HEK293 (cell line): ENCODE measurements around the gene BICRA.
A peak's percentile ranks its signal among the peaks of the same experiment; 100 is the strongest.

Experiments used
- ELK4 ChIP-seq: IDR thresholded peaks from 2 replicates; pipeline ENCODE4 v1.6.1; 2011; ENCODE audit warnings: mild to moderate bottlenecking, low read depth, low read length, borderline replicate concordance
- FEZF1 ChIP-seq: fragments of 450-650 bp; formaldehyde crosslinking; IDR thresholded peaks from 2 replicates; pipeline ENCODE4 v1.5.1; 2016; ENCODE audit warnings: missing biosample characterization, missing genetic modification characterization
- HOXC10 ChIP-seq: sonication (generic); formaldehyde crosslinking; IDR thresholded peaks from 2 replicates; pipeline ENCODE4 v1.8.1; 2023; ENCODE audit warnings: mild to moderate bottlenecking, missing genetic modification reagents
- IKZF3 ChIP-seq: fragments of 450-650 bp; IDR thresholded peaks from 2 replicates; pipeline ENCODE4 v1.5.0; 2018; ENCODE audit warnings: missing biosample characterization, mild to moderate bottlenecking, missing genetic modification characterization, moderate library complexity
- PRDM6 ChIP-seq: fragments of 450-650 bp; formaldehyde crosslinking; IDR thresholded peaks from 2 replicates; pipeline ENCODE4 v1.5.1; 2017; ENCODE audit warnings: missing biosample characterization, missing genetic modification characterization
- REPIN1 ChIP-seq: fragments of 450-650 bp; formaldehyde crosslinking; IDR thresholded peaks from 2 replicates; pipeline ENCODE4 v1.5.1; 2017; ENCODE audit warnings: missing biosample characterization, missing genetic modification characterization, low read depth
- ZBTB17 ChIP-seq: fragments of 450-650 bp; formaldehyde crosslinking; IDR thresholded peaks from 2 replicates; pipeline ENCODE4 v1.5.1; 2016; ENCODE audit warnings: missing biosample characterization, missing genetic modification characterization
- ZBTB44 ChIP-seq: fragments of 450-650 bp; IDR thresholded peaks from 2 replicates; pipeline ENCODE4 v1.5.1; 2018; ENCODE audit warnings: missing biosample characterization, mild to moderate bottlenecking, missing genetic modification characterization
- ZBTB7A ChIP-seq: fragments of 450-650 bp; formaldehyde crosslinking; IDR thresholded peaks from 2 replicates; pipeline ENCODE4 v1.5.1; 2016; ENCODE audit warnings: low read depth, missing biosample characterization, missing genetic modification characterization
- ZNF112 ChIP-seq: fragments of 450-650 bp; formaldehyde crosslinking; IDR thresholded peaks from 2 replicates; pipeline ENCODE4 v1.5.0; 2017; ENCODE audit warnings: missing biosample characterization, missing genetic modification characterization
- ZNF114 ChIP-seq: fragments of 450-650 bp; formaldehyde crosslinking; IDR thresholded peaks from 2 replicates; pipeline ENCODE4 v1.5.0; 2017; ENCODE audit warnings: missing biosample characterization, missing genetic modification characterization
- ZNF19 ChIP-seq: fragments of 450-650 bp; formaldehyde crosslinking; IDR thresholded peaks from 2 replicates; pipeline ENCODE4; 2016; ENCODE audit warnings: missing biosample characterization, missing genetic modification characterization, low read depth
- ZNF248 ChIP-seq: fragments of 450-650 bp; formaldehyde crosslinking; IDR thresholded peaks from 2 replicates; pipeline ENCODE4 v1.5.1; 2017; ENCODE audit warnings: missing biosample characterization, missing genetic modification characterization
- ZNF266 ChIP-seq: fragments of 450-650 bp; formaldehyde crosslinking; IDR thresholded peaks from 2 replicates; pipeline ENCODE4 v1.5.1; 2016; ENCODE audit warnings: missing biosample characterization, missing genetic modification characterization, low read depth
- ZNF311 ChIP-seq: fragments of 450-650 bp; formaldehyde crosslinking; IDR thresholded peaks from 2 replicates; pipeline ENCODE4 v1.5.1; 2017; ENCODE audit warnings: missing biosample characterization, missing genetic modification characterization, borderline replicate concordance
- ZNF366 ChIP-seq: fragments of 450-650 bp; formaldehyde crosslinking; conservative IDR thresholded peaks from 2 replicates; pipeline ENCODE4 v1.5.1; 2016; ENCODE audit warnings: missing biosample characterization, missing genetic modification characterization
- ZNF398 ChIP-seq: fragments of 450-650 bp; formaldehyde crosslinking; IDR thresholded peaks from 2 replicates; pipeline ENCODE4 v1.5.1; 2017; ENCODE audit warnings: missing biosample characterization, missing genetic modification characterization
- ZNF433 ChIP-seq: fragments of 450-650 bp; formaldehyde crosslinking; IDR thresholded peaks from 2 replicates; pipeline ENCODE4 v1.5.1; 2016; ENCODE audit warnings: missing biosample characterization, missing genetic modification characterization, low read depth
- ZNF510 ChIP-seq: fragments of 450-650 bp; formaldehyde crosslinking; IDR thresholded peaks from 2 replicates; pipeline ENCODE4 v1.5.1; 2018; ENCODE audit warnings: mild to moderate bottlenecking, missing genetic modification characterization, missing biosample characterization; ENCODE audit not compliant: insufficient replicate concordance
- ZNF529 ChIP-seq: fragments of 450-650 bp; formaldehyde crosslinking; IDR thresholded peaks from 2 replicates; pipeline ENCODE4 v1.5.1; 2017; ENCODE audit warnings: missing genetic modification characterization, missing biosample characterization; ENCODE audit not compliant: insufficient replicate concordance
- ZNF549 ChIP-seq: fragments of 450-650 bp; IDR thresholded peaks from 2 replicates; pipeline ENCODE4 v1.5.1; 2018; ENCODE audit warnings: missing biosample characterization, missing genetic modification characterization, mild to moderate bottlenecking, inconsistent platforms, moderate library complexity
- ZNF626 ChIP-seq: fragments of 450-650 bp; sonication (Bioruptor Pico); formaldehyde crosslinking; IDR thresholded peaks from 2 replicates; pipeline ENCODE4 v1.5.1; 2018; ENCODE audit warnings: missing biosample characterization, missing genetic modification characterization, inconsistent platforms
- ZNF654 ChIP-seq: fragments of 450-650 bp; formaldehyde crosslinking; IDR thresholded peaks from 2 replicates; pipeline ENCODE4 v1.5.1; 2016; ENCODE audit warnings: low read depth, missing biosample characterization, missing genetic modification characterization
- ZNF830 ChIP-seq: fragments of 450-650 bp; IDR thresholded peaks from 2 replicates; pipeline ENCODE4 v1.5.0; 2018; ENCODE audit warnings: missing biosample characterization, missing genetic modification characterization, low read depth, mild to moderate bottlenecking, moderate library complexity
- ZSCAN5A ChIP-seq: fragments of 450-650 bp; formaldehyde crosslinking; IDR thresholded peaks from 2 replicates; pipeline ENCODE4 v1.5.1; 2016; ENCODE audit warnings: missing biosample characterization, missing genetic modification characterization

BICRA gene

GRCh38 chr19:47726467-47726866, 117.5 kb downstream of the BICRA start (continued):
- TF ChIP-seq ZSCAN5A (tag by site-specific recombination) (no peak), ZNF19 (no peak), ZNF529 (tag by site-specific recombination) (no peak), ZNF549 (tag by site-specific recombination) (no peak), ZNF398 (tag by site-specific recombination) (peak; percentile 23; the same call in 1 of the 2 replicates), PRDM6 (tag by site-specific recombination) (no peak), FEZF1 (tag by site-specific recombination) (no peak), ZNF248 (no peak), ZNF654 (tag by site-specific recombination) (no peak), ZNF366 (tag by site-specific recombination) (peak; percentile 97), ZNF510 (no peak), ZBTB7A (no peak), ZNF626 (tag by site-specific recombination) (no peak), ELK4 (no peak), ZNF114 (tag by site-specific recombination) (0 out of 2 replicates have a peak, but pooled peaks have one; percentile 33), IKZF3 (no peak), ZBTB17 (tag by site-specific recombination) (peak; percentile 60; the same call in 1 of the 2 replicates), ZNF830 (tag by site-specific recombination) (no peak), HOXC10 (CRISPR knock-in tag) (no peak), ZBTB44 (tag by site-specific recombination) (no peak), ZNF311 (no peak), ZNF266 (tag by site-specific recombination) (no peak), ZNF112 (no peak), ZNF433 (no peak), REPIN1 (no peak)
